ENCODE measurements around the gene ZNF853.
"Not testable (repeated sequence)": the region's sequence is repeated elsewhere in the genome, so short reads cannot be mapped to it uniquely, and the experiment has no call there.

ZNF853 gene

GRCh38 chr7:6653071-6654003 is 37.9 kb downstream of the ZNF853 start:
- DNase-seq, result no peak

GRCh38 chr7:6654113-6654841 is 38.9 kb downstream of the ZNF853 start:
- DNase-seq, result no peak

- DNase-seq, result no peak
Measured at GRCh38 chr7:6654842-6655610, 39.6 kb downstream of the ZNF853 start.

GRCh38 chr7:6655636-6656385 is 40.4 kb downstream of the ZNF853 start:
- DNase-seq, result no peak

GRCh38 chr7:6656413-6656812 is 41.0 kb downstream of the ZNF853 start:
- no peak for DNase-seq

GRCh38 chr7:6658618-6659345 is 43.4 kb downstream of the ZNF853 start:
- no peak for DNase-seq

- DNase-seq, result not testable (repeated sequence)
Measured at GRCh38 chr7:6670851-6671250, 55.4 kb downstream of the ZNF853 start.
